Astrocyte (in vitro differentiated cells and primary cell): ENCODE results near the gene TTBK1. TPM values are rescaled to one million over a fixed set of nuclear protein-coding genes. Genes with fewer than 3 reads are reported as not detected.

ENCODE experiments used
- DNase-seq: peaks from one replicate; pipeline ENCODE4 v3.0.0-alpha.2; 2010; ENCODE audit warnings: low read depth
- FAIRE-seq: peaks from 2 replicates; lab custom pipeline; 2011; peaks lifted over from hg19 to GRCh38; lab: Jason Lieb, UNC
- H2AFZ ChIP-seq: 2 replicates; pipeline ENCODE4 v1.6.0; 2012; ENCODE audit warnings: low read depth, low read length, inconsistent platforms
- H3K27ac ChIP-seq: 2 replicates; pipeline ENCODE4 v1.5.1; 2011; ENCODE audit warnings: low read depth, low read length, inconsistent platforms
- H3K27me3 ChIP-seq: 2 replicates; pipeline ENCODE4 v1.6.0; 2011; ENCODE audit warnings: low read length, inconsistent platforms; ENCODE audit not compliant: insufficient read depth
- H3K36me3 ChIP-seq: 2 replicates; pipeline ENCODE4 v1.5.1; 2011; ENCODE audit warnings: low read length, inconsistent platforms; ENCODE audit not compliant: insufficient read depth
- H3K4me1 ChIP-seq: 2 replicates; pipeline ENCODE4 v1.5.1; 2011; ENCODE audit warnings: low read length, inconsistent platforms; ENCODE audit not compliant: insufficient read depth
- H3K4me2 ChIP-seq: 2 replicates; pipeline ENCODE4 v1.6.0; 2012; ENCODE audit warnings: low read length, inconsistent platforms
- H3K4me3 ChIP-seq: 2 replicates; pipeline ENCODE4 v1.5.1; 2011; ENCODE audit warnings: low read depth, mild to moderate bottlenecking, low read length, inconsistent platforms; ENCODE audit not compliant: insufficient read depth
- H3K79me2 ChIP-seq: 2 replicates; pipeline ENCODE4 v1.6.0; 2012; ENCODE audit warnings: mild to moderate bottlenecking, low read length, inconsistent platforms; ENCODE audit not compliant: insufficient read depth
- H3K9ac ChIP-seq: 2 replicates; pipeline ENCODE4 v1.6.0; 2012; ENCODE audit warnings: mild to moderate bottlenecking, low read length, inconsistent platforms
- H3K9me3 ChIP-seq: 2 replicates; pipeline ENCODE4 v1.5.1; 2012; ENCODE audit warnings: low read depth, mild to moderate bottlenecking, low read length, inconsistent platforms; ENCODE audit not compliant: insufficient read depth
- H4K20me1 ChIP-seq: 2 replicates; pipeline ENCODE4 v1.6.0; 2012; ENCODE audit warnings: low read length, inconsistent platforms; ENCODE audit not compliant: insufficient read depth
- H3K27ac Mint-ChIP-seq: one replicate; pipeline ENCODE4 v1.8.0; 2021; ENCODE audit warnings: mild to moderate bottlenecking, mixed read lengths; ENCODE audit not compliant: unreplicated experiment
- H3K27me3 Mint-ChIP-seq: one replicate; pipeline ENCODE4 v1.8.0; 2021; ENCODE audit warnings: low read depth, mixed read lengths; ENCODE audit not compliant: unreplicated experiment
- H3K36me3 Mint-ChIP-seq: one replicate; pipeline ENCODE4 v1.8.0; 2021; ENCODE audit warnings: low read depth, mixed read lengths; ENCODE audit not compliant: unreplicated experiment
- H3K4me1 Mint-ChIP-seq: one replicate; pipeline ENCODE4 v1.8.0; 2021; ENCODE audit warnings: low read depth, mixed read lengths; ENCODE audit not compliant: unreplicated experiment
- H3K4me3 Mint-ChIP-seq: one replicate; pipeline ENCODE4 v1.8.0; 2021; ENCODE audit warnings: mild to moderate bottlenecking, moderate library complexity, mixed read lengths; ENCODE audit not compliant: unreplicated experiment
- H3K9me3 Mint-ChIP-seq: one replicate; pipeline ENCODE4 v1.8.0; 2021; ENCODE audit warnings: mild to moderate bottlenecking, mixed read lengths; ENCODE audit not compliant: unreplicated experiment
- EZH2 ChIP-seq: IDR thresholded peaks from 2 replicates; pipeline ENCODE4 v1.6.1; 2012; ENCODE audit warnings: mild to moderate bottlenecking, low read length, inconsistent platforms; ENCODE audit not compliant: insufficient read depth
- total RNA-seq: library from RNA; stranded (reverse); gene quantifications from 2 replicates; pipeline ENCODE4 v1.2.1, GENCODE V29; 2021
- TF ChIP-seq, protein P1 (sequence below): IDR thresholded peaks from 2 replicates; pipeline ENCODE4 v1.5.1; 2011; ENCODE audit warnings: low read depth, mild to moderate bottlenecking, inconsistent platforms, low read length, moderate library complexity; ENCODE audit not compliant: insufficient read depth

TTBK1 gene
- total RNA-seq, 1 donor from 2014 or later, result 0.14 TPM

- peaks cover 3% of the 10 kb centered on the region for H3K36me3 Mint-ChIP-seq
- H3K79me2 ChIP-seq, result no peaks in the 10 kb centered on the region
- H3K9me3 ChIP-seq, result no peaks in the 10 kb centered on the region
- H3K36me3 ChIP-seq, result no peaks in the 10 kb centered on the region
- no peak for FAIRE-seq
- no peak overlapping the region for H3K9ac ChIP-seq
- H3K4me3 ChIP-seq, result no peak overlapping the region
- H4K20me1 ChIP-seq, result no peaks in the 10 kb centered on the region
- TF ChIP-seq, protein P1, sequence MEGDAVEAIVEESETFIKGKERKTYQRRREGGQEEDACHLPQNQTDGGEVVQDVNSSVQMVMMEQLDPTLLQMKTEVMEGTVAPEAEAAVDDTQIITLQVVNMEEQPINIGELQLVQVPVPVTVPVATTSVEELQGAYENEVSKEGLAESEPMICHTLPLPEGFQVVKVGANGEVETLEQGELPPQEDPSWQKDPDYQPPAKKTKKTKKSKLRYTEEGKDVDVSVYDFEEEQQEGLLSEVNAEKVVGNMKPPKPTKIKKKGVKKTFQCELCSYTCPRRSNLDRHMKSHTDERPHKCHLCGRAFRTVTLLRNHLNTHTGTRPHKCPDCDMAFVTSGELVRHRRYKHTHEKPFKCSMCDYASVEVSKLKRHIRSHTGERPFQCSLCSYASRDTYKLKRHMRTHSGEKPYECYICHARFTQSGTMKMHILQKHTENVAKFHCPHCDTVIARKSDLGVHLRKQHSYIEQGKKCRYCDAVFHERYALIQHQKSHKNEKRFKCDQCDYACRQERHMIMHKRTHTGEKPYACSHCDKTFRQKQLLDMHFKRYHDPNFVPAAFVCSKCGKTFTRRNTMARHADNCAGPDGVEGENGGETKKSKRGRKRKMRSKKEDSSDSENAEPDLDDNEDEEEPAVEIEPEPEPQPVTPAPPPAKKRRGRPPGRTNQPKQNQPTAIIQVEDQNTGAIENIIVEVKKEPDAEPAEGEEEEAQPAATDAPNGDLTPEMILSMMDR, result no peak
- TF ChIP-seq EZH2, result no peak
- H3K9me3 Mint-ChIP-seq, result no peaks in the 10 kb centered on the region
- H3K27ac ChIP-seq, result no peak overlapping the region
- H3K4me3 Mint-ChIP-seq, result no peak overlapping the region
- DNase-seq, result no peak
- H3K4me2 ChIP-seq, result no peak overlapping the region
- no peaks in the 10 kb centered on the region for H3K4me1 ChIP-seq
- H3K27ac Mint-ChIP-seq, result no peak overlapping the region
- H3K4me1 Mint-ChIP-seq, result no peaks in the 10 kb centered on the region
- peaks cover 5% of the 10 kb centered on the region for H3K27me3 ChIP-seq
- H3K27me3 Mint-ChIP-seq, result peaks cover 39% of the 10 kb centered on the region
- H2AFZ ChIP-seq, result no peak overlapping the region
These were observed 52.2 kb downstream of the TTBK1 start for GRCh38 chr6:43295456-43295855.

GRCh38 chr6:43296780-43297497 lies 53.7 kb downstream of the TTBK1 start:
- Histone ChIP-seq H3K9ac (no peak overlapping the region), H3K27ac (no peak overlapping the region), H3K79me2 (no peaks in the 10 kb centered on the region), H3K4me1 (no peaks in the 10 kb centered on the region), H4K20me1 (no peaks in the 10 kb centered on the region), H2AFZ (no peak overlapping the region), H3K27me3 (peaks cover 9% of the 10 kb centered on the region), H3K4me3 (no peak overlapping the region), H3K4me2 (no peak overlapping the region), H3K9me3 (no peaks in the 10 kb centered on the region), H3K36me3 (no peaks in the 10 kb centered on the region)
- peaks cover 3% of the 10 kb centered on the region for H3K36me3 Mint-ChIP-seq
- no peaks in the 10 kb centered on the region for H3K4me1 Mint-ChIP-seq
- DNase-seq, result no peak
- no peak overlapping the region for H3K4me3 Mint-ChIP-seq
- TF ChIP-seq, protein P1, result no peak
- TF ChIP-seq EZH2, result no peak
- peaks cover 49% of the 10 kb centered on the region for H3K27me3 Mint-ChIP-seq
- H3K27ac Mint-ChIP-seq, result no peak overlapping the region
- no peak for FAIRE-seq
- H3K9me3 Mint-ChIP-seq, result no peaks in the 10 kb centered on the region
